KMS-11 (cell line): ENCODE measurements around the gene ZNF829.

ENCODE experiments used
- H2AFZ ChIP-seq: fragments of 200-600 bp; sonication (generic); 2 replicates; pipeline ENCODE4 v1.6.1; 2016; ENCODE audit warnings: antibody characterized with exemption, mixed run types, low read depth
- H3K27ac ChIP-seq: fragments of 200-600 bp; sonication (generic); 2 replicates; pipeline ENCODE4 v1.6.1; 2016; ENCODE audit warnings: mild to moderate bottlenecking, mixed run types
- H3K27me3 ChIP-seq: fragments of 200-600 bp; sonication (generic); 2 replicates; pipeline ENCODE4 v1.6.1; 2017; ENCODE audit warnings: mild to moderate bottlenecking, low read depth, mixed run types, moderate library complexity; ENCODE audit not compliant: insufficient read depth
- H3K36me3 ChIP-seq: fragments of 200-600 bp; sonication (generic); 2 replicates; pipeline ENCODE4 v1.6.1; 2017; ENCODE audit warnings: mild to moderate bottlenecking, mixed run types; ENCODE audit not compliant: insufficient read depth
- H3K4me1 ChIP-seq: fragments of 200-600 bp; sonication (generic); 2 replicates; pipeline ENCODE4 v1.6.1; 2016; ENCODE audit warnings: mild to moderate bottlenecking, low read depth, mixed run types; ENCODE audit not compliant: poor library complexity, severe bottlenecking
- H3K4me2 ChIP-seq: fragments of 200-600 bp; sonication (generic); 2 replicates; pipeline ENCODE4 v1.7.0; 2016; ENCODE audit warnings: mild to moderate bottlenecking, mixed run types
- H3K4me3 ChIP-seq: fragments of 200-600 bp; sonication (generic); IDR thresholded peaks from 2 replicates; pipeline ENCODE4 v1.6.1; 2017; ENCODE audit warnings: low read depth, low read length, mixed read lengths; ENCODE audit not compliant: insufficient read depth
- H3K79me2 ChIP-seq: fragments of 200-600 bp; sonication (generic); 2 replicates; pipeline ENCODE4 v1.6.1; 2016; ENCODE audit warnings: low read depth, mixed run types; ENCODE audit not compliant: insufficient read depth
- H3K9ac ChIP-seq: fragments of 200-600 bp; sonication (generic); 2 replicates; pipeline ENCODE4 v1.6.1; 2016; ENCODE audit warnings: mild to moderate bottlenecking, mixed run types
- H4K20me1 ChIP-seq: fragments of 200-600 bp; sonication (generic); 2 replicates; pipeline ENCODE4 v1.6.1; 2016; ENCODE audit warnings: mild to moderate bottlenecking, mixed run types; ENCODE audit not compliant: insufficient read depth
- CTCF ChIP-seq: fragments of 200-600 bp; sonication (generic); conservative IDR thresholded peaks from 2 replicates; pipeline ENCODE4 v1.6.1; 2017; ENCODE audit warnings: low read depth, mild to moderate bottlenecking, antibody characterized with exemption, low read length, moderate library complexity, mixed read lengths

Gene ZNF829

GRCh38 chr19:36850559-36851442 is 65.3 kb downstream of the ZNF829 start, which contains the start of gene ZNF345:
Gene ZNF345 (plus strand): TSS chr19:36850876. CDS start chr19:36876831, 25,955 bp downstream.
- Histone ChIP-seq H3K4me2 (0 out of 2 replicates have a peak within 1 kb of the TSS, but pooled peaks have one; percentile 9), H3K4me1 (no peaks in the 10 kb centered on the region), H3K79me2 (no peaks in the 10 kb centered on the region), H4K20me1 (no peaks in the 10 kb centered on the region), H3K27me3 (no peaks in the 10 kb centered on the region), H3K4me3 (no peak within 1 kb of the TSS), H3K27ac (no peak within 1 kb of the TSS), H2AFZ (peak within 1 kb of the TSS; percentile 66), H3K9ac (no peak within 1 kb of the TSS), H3K36me3 (no peaks in the 10 kb centered on the region)
- no peak for TF ChIP-seq CTCF

DNA sequence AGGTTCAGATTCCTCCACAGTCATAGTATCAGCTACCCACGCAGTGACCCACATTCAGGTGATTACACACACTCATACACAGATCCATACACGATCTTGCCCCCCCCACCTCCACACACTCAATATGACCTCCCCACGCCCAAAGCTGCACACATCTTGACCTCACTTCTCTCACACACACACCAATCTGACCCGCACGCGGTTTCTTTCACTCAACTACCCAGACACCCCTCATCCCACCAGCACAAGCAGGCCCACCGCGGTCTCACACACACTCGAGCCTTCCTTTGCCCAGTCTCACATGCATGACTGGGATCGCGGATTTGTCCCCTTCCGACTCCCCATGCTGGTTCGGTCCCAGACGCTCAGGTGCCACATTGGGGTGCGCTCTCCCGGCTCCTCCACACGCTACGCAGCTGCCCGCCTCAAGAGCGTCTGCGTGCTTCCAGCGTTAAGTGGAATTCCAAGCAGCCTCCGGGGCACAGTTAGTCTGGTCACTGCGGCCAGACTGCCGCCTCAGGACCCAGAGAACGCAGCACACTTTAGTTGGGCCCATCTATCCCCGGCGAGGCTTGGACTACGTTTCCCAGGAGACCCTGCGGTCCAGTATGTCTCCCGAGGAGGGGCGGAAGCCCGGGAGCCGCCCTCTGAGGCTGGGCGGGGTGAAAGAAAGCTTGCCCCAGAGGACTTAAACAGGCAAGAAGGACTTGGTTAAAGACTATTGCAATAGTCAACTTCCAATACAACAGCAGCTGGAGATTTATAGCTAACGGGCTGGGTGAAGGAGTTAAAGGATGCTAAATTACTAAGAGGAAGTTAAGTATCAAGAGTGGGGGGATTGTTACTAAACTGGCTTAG is 66.2 kb downstream of the ZNF829 start:
- TF ChIP-seq CTCF: no peak
- H3K36me3 ChIP-seq: no peaks in the 10 kb centered on the region
- no peak overlapping the region for H3K9ac ChIP-seq
- 0 out of 2 replicates have a peak overlapping the region, but pooled peaks have one; percentile 9 for H3K4me2 ChIP-seq
- H2AFZ ChIP-seq: peak overlapping the region; percentile 66
- no peaks in the 10 kb centered on the region for H3K27me3 ChIP-seq
- H3K4me3 ChIP-seq: no peak overlapping the region
- no peak overlapping the region for H3K27ac ChIP-seq
- no peaks in the 10 kb centered on the region for H4K20me1 ChIP-seq
- no peaks in the 10 kb centered on the region for H3K79me2 ChIP-seq
- no peaks in the 10 kb centered on the region for H3K4me1 ChIP-seq

- Histone ChIP-seq H3K36me3 (no peaks in the 10 kb centered on the region), H4K20me1 (no peaks in the 10 kb centered on the region), H3K79me2 (no peaks in the 10 kb centered on the region), H3K9ac (no peak overlapping the region), H3K27ac (no peak overlapping the region), H3K4me1 (no peaks in the 10 kb centered on the region), H3K4me3 (no peak overlapping the region), H3K27me3 (no peaks in the 10 kb centered on the region), H3K4me2 (no peak overlapping the region), H2AFZ (no peak overlapping the region)
- no peak for TF ChIP-seq CTCF
Observed at GRCh38 chr19:36847968-36848367, 68.1 kb downstream of the ZNF829 start.

DNA sequence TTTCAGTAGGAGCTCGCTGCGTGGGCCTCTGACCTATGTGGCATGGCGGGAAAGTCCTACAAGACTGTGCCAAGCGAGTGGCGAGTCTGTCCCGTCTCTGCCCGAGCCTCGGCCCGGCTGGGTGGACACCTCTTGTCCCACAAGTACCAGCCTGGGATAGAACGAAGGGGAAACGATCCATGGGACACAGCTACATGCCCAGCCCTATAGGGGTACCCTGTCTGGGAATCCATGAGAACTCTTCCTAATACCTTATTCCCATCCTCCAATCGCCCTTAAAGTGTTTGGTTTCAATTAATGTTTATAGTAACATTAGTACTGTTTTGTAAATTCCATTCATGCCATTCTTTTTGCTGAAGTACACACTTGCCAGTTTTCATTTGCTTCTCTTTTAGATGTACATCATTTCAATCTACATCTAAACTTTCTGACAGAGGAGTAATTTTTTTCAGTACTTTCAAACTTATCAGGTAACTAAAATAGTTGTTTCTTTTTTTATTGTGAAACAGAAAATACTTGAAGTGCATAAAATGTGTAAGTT is 77.2 kb downstream of the ZNF829 start:
- Histone ChIP-seq H3K4me1 (no peaks in the 10 kb centered on the region), H3K79me2 (no peaks in the 10 kb centered on the region), H4K20me1 (no peaks in the 10 kb centered on the region), H3K4me2 (no peak overlapping the region), H2AFZ (no peak overlapping the region), H3K36me3 (no peaks in the 10 kb centered on the region), H3K9ac (no peak overlapping the region), H3K27ac (no peak overlapping the region), H3K27me3 (no peaks in the 10 kb centered on the region), H3K4me3 (no peak overlapping the region)
- no peak for TF ChIP-seq CTCF
